ENCODE data around the gene ZNF296. TPM values are rescaled to one million over a fixed set of nuclear protein-coding genes. Genes with fewer than 3 reads are reported as not detected.

The ZNF296 gene
- total RNA-seq, 1 donor from 2014 or later, result not detected

- peak; percentile 41 for DNase-seq
Observed at GRCh38 chr19:45103156-45103507, 26.9 kb upstream of the ZNF296 start.

GRCh38 chr19:45102481-45102880 is 26.2 kb upstream of the ZNF296 start:
- no peak for DNase-seq

- no peak for DNase-seq
Observed at GRCh38 chr19:45101806-45102205, 25.5 kb upstream of the ZNF296 start.

- DNase-seq, result peak; percentile 23
Observed at GRCh38 chr19:45100846-45101252, 24.6 kb upstream of the ZNF296 start.

GRCh38 chr19:45100201-45100600 is 23.9 kb upstream of the ZNF296 start:
- no peak for DNase-seq

GRCh38 chr19:45099467-45100191 is 23.4 kb upstream of the ZNF296 start:
- DNase-seq, result peak; percentile 54

- DNase-seq, result peak; percentile 41
Observed at GRCh38 chr19:45098521-45099466, 22.5 kb upstream of the ZNF296 start.

- peak; percentile 21 for DNase-seq
Observed at GRCh38 chr19:45097776-45098520, 21.7 kb upstream of the ZNF296 start.

GRCh38 chr19:45097450-45097775 is 21.1 kb upstream of the ZNF296 start:
- no peak for DNase-seq

- DNase-seq, result no peak
Observed at GRCh38 chr19:45096700-45097099, 20.4 kb upstream of the ZNF296 start.

- DNase-seq, result no peak
Observed at GRCh38 chr19:45095496-45096413, 19.5 kb upstream of the ZNF296 start.

- no peak for DNase-seq
Observed at GRCh38 chr19:45094707-45095106, 18.4 kb upstream of the ZNF296 start.

GRCh38 chr19:45094137-45094536 is 17.9 kb upstream of the ZNF296 start:
- DNase-seq, result no peak

GRCh38 chr19:45092747-45093678 is 16.7 kb upstream of the ZNF296 start, which contains the start of gene PPP1R37:
Gene PPP1R37, plus strand, starts transcription at chr19:45093179. Its CDS starts 147 bp downstream, at chr19:45093326.
- peak; percentile 99 for DNase-seq

- peak; percentile 100 for DNase-seq
Observed at GRCh38 chr19:45091031-45091923, 15.0 kb upstream of the ZNF296 start.

GRCh38 chr19:45090606-45091005 is 14.3 kb upstream of the ZNF296 start:
- no peak for DNase-seq

GRCh38 chr19:45090034-45090433 is 13.8 kb upstream of the ZNF296 start:
- no peak for DNase-seq

- DNase-seq, result no peak
Observed at GRCh38 chr19:45087531-45087930, 11.3 kb upstream of the ZNF296 start.

GRCh38 chr19:45086480-45086879 is 10.2 kb upstream of the ZNF296 start:
- no peak for DNase-seq

Measured in tongue (tissue), 2 donors.